ENCODE results near the gene ZNF580.

DNA sequence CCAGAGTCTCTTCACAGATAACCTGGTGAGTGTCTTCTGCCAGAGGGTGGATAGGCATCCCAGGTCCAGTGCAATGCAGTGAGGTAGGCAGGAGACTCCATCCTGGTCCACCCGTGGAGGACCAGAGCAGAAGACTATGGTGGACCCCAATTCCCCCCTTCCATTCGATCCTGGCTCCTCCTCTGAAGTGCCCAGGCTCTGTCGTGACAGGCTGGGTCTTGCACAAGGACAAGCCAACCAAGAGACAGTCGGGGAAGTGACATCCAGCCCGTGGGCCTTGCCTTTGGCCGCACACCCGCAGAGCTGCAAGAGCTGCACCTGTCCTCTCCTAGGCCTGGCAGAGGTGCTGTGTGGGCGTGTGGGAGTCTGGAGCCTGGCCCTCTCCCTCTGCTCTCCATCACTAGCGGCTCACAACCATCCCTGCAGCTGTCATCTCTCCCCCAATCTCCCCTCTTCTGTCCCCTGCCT, 19.6 kb upstream of the ZNF580 start:
- TF ChIP-seq CTCF (IDR thresholded peaks at IDR 0.05) = no peak
- no peak for TF ChIP-seq POLR2A (IDR thresholded peaks at IDR 0.05)

Measured in ovary (tissue), 3 donors.